Measurements from ENCODE around the gene BUB3. TPM values are rescaled to one million over a fixed set of nuclear protein-coding genes. Genes with fewer than 3 reads are reported as not detected.

BUB3 gene, protein sequence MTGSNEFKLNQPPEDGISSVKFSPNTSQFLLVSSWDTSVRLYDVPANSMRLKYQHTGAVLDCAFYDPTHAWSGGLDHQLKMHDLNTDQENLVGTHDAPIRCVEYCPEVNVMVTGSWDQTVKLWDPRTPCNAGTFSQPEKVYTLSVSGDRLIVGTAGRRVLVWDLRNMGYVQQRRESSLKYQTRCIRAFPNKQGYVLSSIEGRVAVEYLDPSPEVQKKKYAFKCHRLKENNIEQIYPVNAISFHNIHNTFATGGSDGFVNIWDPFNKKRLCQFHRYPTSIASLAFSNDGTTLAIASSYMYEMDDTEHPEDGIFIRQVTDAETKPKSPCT
- 245 and 252 TPM in 2 replicates for total RNA-seq

GRCh38 chr10:123154092-123154710, at the start of gene BUB3:
Gene BUB3 (plus strand): TSS chr10:123154402. CDS start chr10:123154918, 516 bp downstream.

DNA sequence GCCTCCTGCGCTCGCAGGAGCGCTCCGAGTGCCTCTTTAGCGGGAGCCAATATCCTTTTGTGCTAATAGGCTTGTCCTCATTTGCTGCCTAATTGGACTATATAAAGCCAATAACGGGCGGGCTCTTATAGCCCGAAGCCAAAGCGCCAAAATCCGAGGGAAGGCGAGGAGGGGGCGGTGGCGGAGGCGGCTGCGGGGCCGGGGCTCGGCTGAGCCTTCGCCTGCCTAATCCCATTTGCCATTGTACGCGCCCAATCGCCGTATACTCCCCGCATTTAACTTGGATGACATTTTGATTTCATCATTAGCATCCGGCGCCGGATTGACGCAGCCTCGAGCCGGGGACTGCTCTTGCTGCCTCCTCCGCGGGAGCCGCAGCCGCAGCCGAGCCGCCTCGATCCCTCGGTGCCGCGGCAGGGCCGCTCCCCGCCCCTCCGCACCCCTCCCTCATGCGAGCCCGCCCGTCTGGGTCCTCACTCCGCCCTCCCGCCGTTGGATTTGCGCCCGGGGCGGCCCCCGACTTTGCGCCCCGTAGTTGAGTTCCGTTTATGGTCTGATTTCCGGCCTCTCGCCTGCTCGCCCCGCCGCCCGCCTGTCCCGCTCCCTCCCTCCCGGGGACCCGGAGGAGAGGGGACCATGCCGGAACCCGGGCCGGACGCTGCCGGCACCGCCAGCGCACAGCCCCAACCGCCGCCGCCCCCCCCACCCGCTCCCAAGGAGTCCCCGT, 18.6 kb upstream of the BUB3 start, which contains the start of gene HMX3:
HMX3 (plus strand) TSS at position 556 of the 727 bp plus-strand sequence; CDS start at position 637, 81 bp downstream.

GRCh38 chr10:123147635-123148413, 6.4 kb upstream of the BUB3 start, which contains the start of gene HMX2:
Gene HMX2 (plus strand): TSS chr10:123148136. CDS start chr10:123148379, 243 bp downstream.

Other genes starting within 250 kb of the BUB3 start
- gene FAM24A, start 243.8 kb upstream of the BUB3 start, total RNA-seq: not detected in 2 replicates
- 5.7 and 6.5 TPM in 2 replicates for gene C10orf88, start 200.2 kb upstream of the BUB3 start, total RNA-seq
- gene PSTK, start 174.0 kb upstream of the BUB3 start, total RNA-seq: 3.0 and 3.6 TPM in 2 replicates
- gene IKZF5, start 145.6 kb upstream of the BUB3 start, total RNA-seq: 3.2 and 3.7 TPM in 2 replicates
- gene ACADSB, start 145.4 kb upstream of the BUB3 start, total RNA-seq: 3.7 and 5.1 TPM in 2 replicates
- gene HMX3, start 18.4 kb upstream of the BUB3 start, total RNA-seq: 0.10 TPM in 1 of 2 replicates, not detected in the other
- gene HMX2, start 6.3 kb upstream of the BUB3 start, total RNA-seq: not detected in 2 replicates